Lung (tissue), 12 donors: ENCODE measurements around the gene DGCR2. TPM values are rescaled to one million over a fixed set of nuclear protein-coding genes. Genes with fewer than 3 reads are reported as not detected.

Experiments
- ATAC-seq: fragments of 200-7000 bp; cut with Tn5 transposase; one replicate; pipeline ENCODE4 v1.9.1; 2020; ENCODE audit warnings: moderate number of reproducible peaks; ENCODE audit not compliant: insufficient read depth, low FRiP score
- DNase-seq, 3 donors: peaks; one replicate each; pipeline ENCODE4 v3.0.0-alpha.2; 2013 to 2017
- H3K27ac ChIP-seq, 2 donors: one replicate each; pipeline ENCODE4 v1.5.1; 2013; ENCODE audit warnings: mild to moderate bottlenecking in 2 of 2, moderate library complexity in 2 of 2, control low read depth in 1 of 2, inconsistent platforms in 1 of 2, low read depth in 1 of 2, low read length in 1 of 2
- H3K27me3 ChIP-seq, 3 donors: one replicate each; pipeline ENCODE4 v1.5.1; 2013; ENCODE audit warnings: low read length in 2 of 3; ENCODE audit not compliant: control insufficient read depth in 3 of 3, insufficient read depth in 3 of 3
- H3K36me3 ChIP-seq, 4 donors: one replicate each; pipeline ENCODE4 v1.5.1; 2013; ENCODE audit warnings: low read length in 4 of 4, mild to moderate bottlenecking in 1 of 4, moderate library complexity in 1 of 4; ENCODE audit not compliant: control insufficient read depth in 4 of 4, insufficient read depth in 4 of 4
- H3K4me1 ChIP-seq, 5 donors: one replicate each; pipeline ENCODE4 v1.5.1; 2013; ENCODE audit warnings: low read length in 5 of 5, mild to moderate bottlenecking in 2 of 5, moderate library complexity in 1 of 5; ENCODE audit not compliant: control insufficient read depth in 5 of 5, insufficient read depth in 5 of 5
- H3K4me3 ChIP-seq: one replicate; pipeline ENCODE4 v1.5.1; 2013; ENCODE audit warnings: mild to moderate bottlenecking, control low read depth, moderate library complexity
- H3K9ac ChIP-seq, 2 donors: one replicate each; pipeline ENCODE4 v1.5.1; 2013; ENCODE audit warnings: low read length in 2 of 2, control low read depth in 1 of 2; ENCODE audit not compliant: insufficient read depth in 1 of 2
- H3K9me3 ChIP-seq, 4 donors: one replicate each; pipeline ENCODE4 v1.5.1; 2013; ENCODE audit warnings: low read length in 3 of 4, mild to moderate bottlenecking in 1 of 4, moderate library complexity in 1 of 4; ENCODE audit not compliant: control insufficient read depth in 4 of 4, insufficient read depth in 3 of 4
- CTCF ChIP-seq: IDR thresholded peaks from 2 replicates; pipeline ENCODE4 v1.5.1; 2012; ENCODE audit warnings: mild to moderate bottlenecking; ENCODE audit errors: control extremely low read depth, extremely low read depth
- WGBS, 2 donors: extraction: QIAGEN DNeasy Blood & Tissue Kit; methylation state at CpG; one replicate each; pipeline ENCODE4 v1.1.7; 2013; 5-methylcytosine and 5-hydroxymethylcytosine counted together
- polyA plus RNA-seq, 2 donors: library from polyadenylated mRNA; stranded (reverse); fragments of 200-250 nt; gene quantifications; one replicate each; pipeline ENCODE4 v1.2.1, GENCODE V29; 2013
- total RNA-seq, 2 donors: library from RNA; depleted of rRNA in 1 of 2; stranded (reverse); fragments of >200 nt in 1 of 2; gene quantifications; one replicate each; pipeline ENCODE4 v1.2.1, GENCODE V29; 2014 to 2021
- donor health status: control.
- donor health status: control.
- donor health status: Bipolar disorder and iron deficiency.
- donor health status: healthy.
- donor health status: DM: yes; HTN: yes; CAD: no.

The DGCR2 gene
- total and polyA plus RNA-seq, 4 donors, result 40.4 to 77.4 (median 50.5) TPM

- no peak for TF ChIP-seq CTCF
- no peaks in the 10 kb centered on the region for H3K36me3 ChIP-seq
- H3K27me3 ChIP-seq, result peaks cover 22 to 57% (median 40%) of the 10 kb centered on the region in 3 donors
- H3K9ac ChIP-seq, result no peak overlapping the region
- ATAC-seq, result no peak
- H3K4me3 ChIP-seq, result peak overlapping the region; percentile 20
- no peak overlapping the region for H3K27ac ChIP-seq
- DNase-seq, result no peak
- peaks cover 0 to 8% (median 0%) of the 10 kb centered on the region in 5 donors for H3K4me1 ChIP-seq
- 2 to 3% methylated on average over 85 to 92 of the region's 92 CpGs for WGBS, 2 donors
- H3K9me3 ChIP-seq, result peaks cover 0 to 6% (median 0%) of the 10 kb centered on the region in 4 donors
These were observed 27.1 kb upstream of the DGCR2 start for GRCh38 chr22:19149047-19149883.

DNA sequence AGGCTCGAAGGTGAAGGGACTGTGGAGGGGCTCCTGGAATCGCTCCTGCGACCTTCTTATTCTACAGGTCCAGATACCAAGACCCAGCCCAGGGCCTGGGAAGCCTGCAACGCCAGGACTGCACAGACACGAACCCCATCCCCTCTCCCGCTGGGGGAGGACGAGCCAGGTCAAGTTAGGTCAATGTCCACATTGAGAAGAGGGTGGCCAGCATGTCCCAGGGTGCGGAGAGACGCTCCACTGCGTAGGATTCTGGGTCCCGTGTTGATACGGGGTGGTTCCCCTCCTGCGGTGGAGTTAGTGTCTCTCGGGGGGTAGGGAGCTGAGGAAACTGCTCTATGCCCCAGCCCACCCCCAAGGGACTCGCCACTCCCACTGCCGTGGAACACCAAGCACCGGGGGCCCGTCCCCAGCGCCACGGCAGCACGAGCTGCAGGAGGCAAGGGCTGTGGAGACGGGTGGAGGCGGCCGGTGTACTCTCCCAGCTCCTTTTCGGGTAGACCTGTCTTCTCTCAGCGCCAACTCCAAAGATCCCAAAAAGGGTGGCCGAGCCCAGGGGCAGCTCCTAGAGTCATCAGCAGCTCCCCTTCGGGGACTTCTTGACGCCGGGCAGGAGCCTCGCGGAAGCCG is 26.3 kb upstream of the DGCR2 start:
- DNase-seq, result no peak

GRCh38 chr22:19147195-19147780 is 25.1 kb upstream of the DGCR2 start:
- Histone ChIP-seq H3K36me3 (peaks cover 0 to 4% (median 1%) of the 10 kb centered on the region in 4 donors), H3K4me3 (no peak overlapping the region), H3K9ac (no peak overlapping the region), H3K27me3 (peaks cover 22 to 44% (median 37%) of the 10 kb centered on the region in 3 donors), H3K4me1 (peaks cover 0 to 8% (median 3%) of the 10 kb centered on the region in 5 donors), H3K27ac (no peak overlapping the region), H3K9me3 (peaks cover 0 to 3% (median 0%) of the 10 kb centered on the region in 4 donors)
- no peak for DNase-seq
- ATAC-seq, result no peak
- 35 to 39% methylated on average over 9 of the region's 9 CpGs for WGBS, 2 donors
- TF ChIP-seq CTCF, result no peak

More for the DNA sequence above, 26.3 kb upstream of the DGCR2 start:
- Histone ChIP-seq H3K36me3 (no peaks in the 10 kb centered on the region), H3K27me3 (peaks cover 22 to 52% (median 37%) of the 10 kb centered on the region in 3 donors), H3K4me1 (peaks cover 0 to 8% (median under 1%) of the 10 kb centered on the region in 5 donors), H3K4me3 (no peak overlapping the region), H3K9ac (no peak overlapping the region), H3K27ac (no peak overlapping the region), H3K9me3 (peaks cover 0 to 6% (median 0%) of the 10 kb centered on the region in 4 donors)
- WGBS, 2 donors, result 35 to 42% methylated on average over 33 of the region's 33 CpGs
- ATAC-seq, result no peak
- no peak for TF ChIP-seq CTCF
